A204.1 (cell line): Measurements from ENCODE around the gene MCU.
"Not testable (repeated sequence)": the region's sequence is repeated elsewhere in the genome, so short reads cannot be mapped to it uniquely, and the experiment has no call there.

ENCODE experiments used
- FAIRE-seq: peaks from 2 replicates; lab custom pipeline; 2012; peaks lifted over from hg19 to GRCh38; lab: Jason Lieb, UNC

The MCU gene

GRCh38 chr10:72763201-72763600 is 71.3 kb downstream of the MCU start:
- no peak for FAIRE-seq

GRCh38 chr10:72764151-72764550 is 72.2 kb downstream of the MCU start:
- FAIRE-seq: no peak

- no peak for FAIRE-seq
Measured at GRCh38 chr10:72765051-72765745, 73.3 kb downstream of the MCU start.

- not testable (repeated sequence) for FAIRE-seq
Measured at GRCh38 chr10:72771195-72771594, 79.3 kb downstream of the MCU start.

- FAIRE-seq: no peak
Measured at GRCh38 chr10:72772031-72772430, 80.1 kb downstream of the MCU start.

- no peak for FAIRE-seq
Measured at GRCh38 chr10:72779874-72780273, 87.9 kb downstream of the MCU start.

GRCh38 chr10:72782649-72783330 is 90.8 kb downstream of the MCU start:
- no peak for FAIRE-seq

- FAIRE-seq: no peak
Measured at GRCh38 chr10:72783410-72783833, 91.5 kb downstream of the MCU start.

- no peak for FAIRE-seq
Measured at GRCh38 chr10:72784551-72785351, 92.8 kb downstream of the MCU start.

GRCh38 chr10:72785409-72785808 is 93.5 kb downstream of the MCU start:
- FAIRE-seq: no peak

GRCh38 chr10:72790216-72790990 is 98.5 kb downstream of the MCU start:
- no peak for FAIRE-seq

- no peak for FAIRE-seq
Measured at GRCh38 chr10:72792288-72792687, 100.3 kb downstream of the MCU start.

GRCh38 chr10:72793752-72794151 is 101.8 kb downstream of the MCU start:
- FAIRE-seq: no peak

- FAIRE-seq: no peak
Measured at GRCh38 chr10:72794260-72794659, 102.3 kb downstream of the MCU start.

GRCh38 chr10:72796042-72796441 is 104.1 kb downstream of the MCU start:
- FAIRE-seq: no peak

- no peak for FAIRE-seq
Measured at GRCh38 chr10:72796538-72796937, 104.6 kb downstream of the MCU start.

- no peak for FAIRE-seq
Measured at GRCh38 chr10:72800000-72800740, 108.2 kb downstream of the MCU start.

GRCh38 chr10:72800741-72801092 is 108.8 kb downstream of the MCU start:
- FAIRE-seq: no peak

- FAIRE-seq: no peak
Measured at GRCh38 chr10:72801263-72801868, 109.4 kb downstream of the MCU start.

- no peak for FAIRE-seq
Measured at GRCh38 chr10:72802332-72802731, 110.4 kb downstream of the MCU start.

- no peak for FAIRE-seq
Measured at GRCh38 chr10:72802763-72803505, 111.0 kb downstream of the MCU start.
